PC-9 (cell line): ENCODE data around the gene PLPPR1. TPM values are rescaled to one million over a fixed set of nuclear protein-coding genes. Genes with fewer than 3 reads are reported as not detected.

Source experiments
- BruUV-seq: library from RNA; stranded (reverse); fragments of 400-500 nt; replicated peaks from 2 replicates; lab custom pipeline; 2021; lab: Mats Ljungman, UMichigan
- CTCF ChIA-PET: fragments of 300-600 bp; sonication (Branson Sonifier 250); formaldehyde crosslinking; loops from one replicate; lab custom pipeline; 2022; ENCODE audit warnings: antibody characterized with exemption; lab: Charles Lee
- POLR2A ChIA-PET: fragments of 300-600 bp; sonication (Branson Sonifier 250); formaldehyde crosslinking; loops from one replicate; lab custom pipeline; 2022; ENCODE audit warnings: antibody characterized with exemption; ENCODE audit not compliant: unreplicated experiment; lab: Charles Lee
- DNase-seq, 2 experiments: peaks; one replicate each; pipeline versions ENCODE4 v3.0.0 to v3.0.0-alpha.2; 2015 to 2022; ENCODE audit warnings: mixed read lengths in 1 of 2
- H2AFZ ChIP-seq: fragments of 200-600 bp; sonication (generic); 2 replicates; pipeline ENCODE4 v1.8.1; 2017; ENCODE audit warnings: antibody characterized with exemption
- H3F3A ChIP-seq: fragments of 200-600 bp; sonication (generic); 2 replicates; pipeline ENCODE4 v1.8.1; 2017; ENCODE audit warnings: antibody characterized with exemption, mild to moderate bottlenecking, low read depth; ENCODE audit not compliant: insufficient read depth
- H3K27ac ChIP-seq: fragments of 200-600 bp; sonication (generic); 2 replicates; pipeline ENCODE4 v1.6.1; 2016; ENCODE audit warnings: mixed run types
- H3K27me3 ChIP-seq: fragments of 200-600 bp; sonication (generic); 2 replicates; pipeline ENCODE4 v1.6.1; 2016; ENCODE audit warnings: low read depth, mixed run types; ENCODE audit not compliant: insufficient read depth
- H3K36me3 ChIP-seq: fragments of 200-600 bp; sonication (generic); 2 replicates; pipeline ENCODE4 v1.6.1; 2016; ENCODE audit warnings: low read depth, mixed run types
- H3K4me1 ChIP-seq: fragments of 200-600 bp; sonication (generic); replicated peaks from 2 replicates; pipeline ENCODE4 v1.6.1; 2016; ENCODE audit warnings: mixed run types; ENCODE audit not compliant: insufficient read depth
- H3K4me2 ChIP-seq: fragments of 200-600 bp; sonication (generic); 2 replicates; pipeline ENCODE4 v1.6.1; 2017; ENCODE audit warnings: mixed run types
- H3K4me3 ChIP-seq: fragments of 200-600 bp; sonication (generic); 2 replicates; pipeline ENCODE4 v1.6.1; 2016; ENCODE audit warnings: mixed run types
- H3K79me2 ChIP-seq: fragments of 200-600 bp; sonication (generic); 2 replicates; pipeline ENCODE4 v1.6.1; 2017; ENCODE audit warnings: low read depth, mixed run types
- H3K9me2 ChIP-seq: fragments of 200-600 bp; sonication (generic); 2 replicates; pipeline ENCODE4 v1.8.1; 2017; ENCODE audit warnings: mild to moderate bottlenecking; ENCODE audit not compliant: insufficient read depth
- H3K9me3 ChIP-seq: fragments of 200-600 bp; sonication (generic); 2 replicates; pipeline ENCODE4 v1.8.1; 2016; ENCODE audit warnings: low read depth; ENCODE audit not compliant: insufficient read depth
- H4K20me1 ChIP-seq: fragments of 200-600 bp; sonication (generic); 2 replicates; pipeline ENCODE4 v1.8.1; 2017; ENCODE audit not compliant: insufficient read depth
- EZH2 ChIP-seq: fragments of 200-600 bp; sonication (generic); IDR thresholded peaks from 2 replicates; pipeline ENCODE4 v1.8.0; 2017; ENCODE audit warnings: antibody characterized with exemption, low read depth
- intact Hi-C: fragments of 100-400 bp; cut with micrococcal nuclease; formaldehyde crosslinking; loops from one replicate; pipeline ENCODE4 v1.10.0; 2022; ENCODE audit not compliant: unreplicated experiment
- total RNA-seq: library from RNA; stranded (reverse); gene quantifications from 2 replicates; pipeline ENCODE4 v1.2.3, GENCODE V29; 2021
- TF ChIP-seq, protein P1 (sequence below): fragments of 200-600 bp; sonication (generic); conservative IDR thresholded peaks from 2 replicates; pipeline ENCODE4 v1.6.1; 2017; ENCODE audit warnings: mixed run types, antibody characterized with exemption, mild to moderate bottlenecking, moderate library complexity

Gene PLPPR1
- total RNA-seq, 1 experiment from 2014 or later: not detected

DNA sequence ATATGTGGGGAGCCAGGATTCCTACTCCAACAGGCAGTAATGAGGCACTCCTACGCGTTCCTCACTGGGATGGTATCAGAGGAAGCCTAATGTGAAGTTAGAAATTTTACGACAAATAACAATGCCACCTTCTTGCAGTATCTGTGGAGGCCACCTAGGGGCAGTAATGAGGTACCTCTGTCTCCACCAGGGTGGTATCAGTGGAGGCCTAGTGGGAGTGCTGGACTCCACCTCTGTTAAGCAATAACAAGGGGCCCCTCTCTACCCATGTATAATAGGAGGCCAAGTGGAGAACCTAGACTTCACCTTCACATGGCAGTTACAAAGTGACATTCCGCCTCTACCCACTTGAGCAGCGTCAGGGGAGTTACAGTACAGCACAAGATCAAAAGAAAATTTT lies 147.9 kb downstream of the PLPPR1 start:
- ChIA-PET CTCF (no interaction called here), POLR2A (no interaction called here)
- DNase-seq: no peak
- Histone ChIP-seq H3K36me3 (no peaks in the 10 kb centered on the region), H2AFZ (no peak overlapping the region), H3K27me3 (no peaks in the 10 kb centered on the region), H3K27ac (no peak overlapping the region), H3K4me1 (no peaks in the 10 kb centered on the region), H3K79me2 (no peaks in the 10 kb centered on the region), H3F3A (no peaks in the 10 kb centered on the region), H3K9me3 (no peaks in the 10 kb centered on the region), H3K4me2 (no peak overlapping the region), H4K20me1 (no peaks in the 10 kb centered on the region), H3K4me3 (no peak overlapping the region), H3K9me2 (no peaks in the 10 kb centered on the region)
- TF ChIP-seq, protein P1, sequence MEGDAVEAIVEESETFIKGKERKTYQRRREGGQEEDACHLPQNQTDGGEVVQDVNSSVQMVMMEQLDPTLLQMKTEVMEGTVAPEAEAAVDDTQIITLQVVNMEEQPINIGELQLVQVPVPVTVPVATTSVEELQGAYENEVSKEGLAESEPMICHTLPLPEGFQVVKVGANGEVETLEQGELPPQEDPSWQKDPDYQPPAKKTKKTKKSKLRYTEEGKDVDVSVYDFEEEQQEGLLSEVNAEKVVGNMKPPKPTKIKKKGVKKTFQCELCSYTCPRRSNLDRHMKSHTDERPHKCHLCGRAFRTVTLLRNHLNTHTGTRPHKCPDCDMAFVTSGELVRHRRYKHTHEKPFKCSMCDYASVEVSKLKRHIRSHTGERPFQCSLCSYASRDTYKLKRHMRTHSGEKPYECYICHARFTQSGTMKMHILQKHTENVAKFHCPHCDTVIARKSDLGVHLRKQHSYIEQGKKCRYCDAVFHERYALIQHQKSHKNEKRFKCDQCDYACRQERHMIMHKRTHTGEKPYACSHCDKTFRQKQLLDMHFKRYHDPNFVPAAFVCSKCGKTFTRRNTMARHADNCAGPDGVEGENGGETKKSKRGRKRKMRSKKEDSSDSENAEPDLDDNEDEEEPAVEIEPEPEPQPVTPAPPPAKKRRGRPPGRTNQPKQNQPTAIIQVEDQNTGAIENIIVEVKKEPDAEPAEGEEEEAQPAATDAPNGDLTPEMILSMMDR: peak; percentile 54
- no peak for TF ChIP-seq EZH2
- BruUV-seq: no TSS peak
- intact Hi-C loops: no loop called here

DNA sequence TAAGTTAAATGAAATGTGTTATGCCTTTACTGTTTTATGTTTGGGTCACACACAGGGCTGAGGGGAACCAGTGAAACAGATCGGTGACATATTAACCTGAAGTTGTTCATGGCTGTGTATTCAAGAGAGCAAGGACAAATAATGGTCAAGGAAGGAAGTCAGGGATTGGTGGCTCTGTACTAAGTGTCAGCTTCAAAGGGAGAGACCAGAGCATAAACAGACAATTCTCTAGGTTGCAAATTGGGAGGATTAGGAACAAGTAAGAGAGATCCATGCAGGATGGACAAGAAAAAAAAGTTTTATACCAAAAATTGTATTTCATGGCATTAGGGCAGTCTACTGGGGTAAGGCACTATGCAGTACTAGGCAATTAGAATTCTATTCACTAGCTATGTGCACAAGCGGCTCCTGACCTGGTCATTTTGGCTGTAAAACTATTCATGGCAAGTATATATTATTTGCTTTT lies 156.3 kb downstream of the PLPPR1 start:
- no peaks in the 10 kb centered on the region for H3F3A ChIP-seq
- TF ChIP-seq, protein P1: no peak
- no peak for TF ChIP-seq EZH2
- no peak for DNase-seq
- H3K79me2 ChIP-seq: no peaks in the 10 kb centered on the region
- ChIA-PET POLR2A (no interaction called here), CTCF (no interaction called here)
- no peak overlapping the region for H3K27ac ChIP-seq
- BruUV-seq: no TSS peak
- no peaks in the 10 kb centered on the region for H3K27me3 ChIP-seq
- no peaks in the 10 kb centered on the region; the same call in 1 of the 2 replicates for H4K20me1 ChIP-seq
- H3K4me3 ChIP-seq: no peak overlapping the region
- intact Hi-C loops: no loop called here
- no peaks in the 10 kb centered on the region for H3K36me3 ChIP-seq
- no peaks in the 10 kb centered on the region for H3K9me2 ChIP-seq
- no peak overlapping the region for H2AFZ ChIP-seq
- H3K4me2 ChIP-seq: no peak overlapping the region
- H3K4me1 ChIP-seq: no peaks in the 10 kb centered on the region
- no peaks in the 10 kb centered on the region for H3K9me3 ChIP-seq

DNA sequence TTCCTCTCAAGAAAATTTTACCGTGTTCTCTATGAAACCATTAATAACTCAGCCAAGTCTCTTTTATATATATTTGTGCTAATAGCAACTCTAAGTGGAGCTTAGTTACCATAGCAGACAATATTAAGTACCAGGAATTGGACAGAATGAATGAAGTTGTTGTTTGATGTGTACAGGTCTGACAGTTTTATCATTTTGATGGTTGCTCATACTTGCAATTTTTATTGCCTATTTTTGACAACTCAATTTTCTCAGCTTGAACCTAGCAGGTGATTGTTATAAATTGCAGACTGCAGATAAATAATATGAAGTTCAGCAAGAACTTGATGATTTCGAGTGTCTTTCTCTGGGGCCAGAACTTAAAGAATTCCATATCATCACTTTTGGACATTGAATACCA lies 163.2 kb downstream of the PLPPR1 start:
- Histone ChIP-seq H3K79me2 (no peaks in the 10 kb centered on the region), H3K36me3 (no peaks in the 10 kb centered on the region), H3K4me2 (no peak overlapping the region), H3K4me3 (no peak overlapping the region), H3K9me2 (no peaks in the 10 kb centered on the region), H3K27me3 (peaks cover 9% of the 10 kb centered on the region), H3K9me3 (no peaks in the 10 kb centered on the region), H3F3A (no peaks in the 10 kb centered on the region), H3K4me1 (no peaks in the 10 kb centered on the region), H3K27ac (no peak overlapping the region), H2AFZ (no peak overlapping the region), H4K20me1 (no peaks in the 10 kb centered on the region; the same call in 1 of the 2 replicates)
- no peak for TF ChIP-seq EZH2
- TF ChIP-seq, protein P1: no peak
- CTCF ChIA-PET: no interaction called here
- DNase-seq: no peak
- no TSS peak for BruUV-seq
- intact Hi-C loops: no loop called here
- POLR2A ChIA-PET: no interaction called here
